A673 (cell line): ENCODE data around the gene UVSSA. TPM values are rescaled to one million over a fixed set of nuclear protein-coding genes. Genes with fewer than 3 reads are reported as not detected.

Source experiments
- BruUV-seq: library from RNA; stranded (reverse); fragments of 400-500 nt; replicated peaks from 2 replicates; lab custom pipeline; 2021; lab: Mats Ljungman, UMichigan
- CTCF ChIA-PET: fragments of 300-600 bp; sonication (Branson Sonifier 250); formaldehyde crosslinking; loops from one replicate; lab custom pipeline; 2022; ENCODE audit warnings: antibody characterized with exemption; lab: Charles Lee
- POLR2A ChIA-PET: fragments of 300-600 bp; sonication (Branson Sonifier 250); formaldehyde crosslinking; loops from one replicate; lab custom pipeline; 2022; ENCODE audit warnings: antibody characterized with exemption; ENCODE audit not compliant: low non-redundant PET; lab: Charles Lee
- DNase-seq: peaks from one replicate; pipeline ENCODE4 v3.0.0-alpha.2; 2015; ENCODE audit warnings: low spot score
- H3K27ac ChIP-seq: fragments of 200-600 bp; sonication (generic); 2 replicates; pipeline ENCODE4 v1.5.1; 2016; ENCODE audit warnings: mixed run types, low read depth, mild to moderate bottlenecking, mixed read lengths, antibody characterized with exemption, low read length; ENCODE audit not compliant: poor library complexity, severe bottlenecking
- H3K27me3 ChIP-seq: fragments of 200-600 bp; sonication (generic); replicated peaks from 2 replicates; pipeline ENCODE4 v1.6.1; 2017; ENCODE audit warnings: mixed run types, low read depth, mild to moderate bottlenecking, mixed read lengths, antibody characterized with exemption, low read length; ENCODE audit not compliant: insufficient read depth, poor library complexity
- H3K36me3 ChIP-seq: fragments of 200-600 bp; sonication (generic); 2 replicates; pipeline ENCODE4 v1.6.1; 2016; ENCODE audit warnings: mixed run types, mild to moderate bottlenecking, mixed read lengths, antibody characterized with exemption, low read length; ENCODE audit not compliant: insufficient read depth, poor library complexity, severe bottlenecking
- H3K4me1 ChIP-seq: fragments of 200-600 bp; sonication (generic); 2 replicates; pipeline ENCODE4 v1.6.1; 2017; ENCODE audit warnings: mixed run types, mild to moderate bottlenecking, mixed read lengths, antibody characterized with exemption, low read length; ENCODE audit not compliant: insufficient read depth, poor library complexity, severe bottlenecking
- H3K4me3 ChIP-seq: fragments of 200-600 bp; sonication (generic); 2 replicates; pipeline ENCODE4 v1.5.1; 2016; ENCODE audit warnings: low read depth, mixed run types, mild to moderate bottlenecking, mixed read lengths, low read length; ENCODE audit not compliant: poor library complexity, severe bottlenecking
- H3K9me3 ChIP-seq: fragments of 200-600 bp; sonication (generic); 2 replicates; pipeline ENCODE4 v1.6.1; 2016; ENCODE audit warnings: mixed run types, low read depth, mild to moderate bottlenecking, mixed read lengths, antibody characterized with exemption, low read length; ENCODE audit not compliant: poor library complexity, severe bottlenecking
- CTCF ChIP-seq: fragments of 300-800, 200-600 bp; sonication (generic); conservative IDR thresholded peaks from 2 replicates; pipeline ENCODE4 v1.5.1; 2017; ENCODE audit warnings: low read depth, mild to moderate bottlenecking, antibody characterized with exemption, low read length, moderate library complexity, mixed read lengths
- EZH2 ChIP-seq: fragments of 200-600 bp; sonication (generic); IDR thresholded peaks from 2 replicates; pipeline ENCODE4 v1.6.1; 2017; ENCODE audit warnings: borderline replicate concordance, low read depth, mild to moderate bottlenecking, mixed read lengths, antibody characterized with exemption, low read length; ENCODE audit not compliant: poor library complexity, severe bottlenecking
- intact Hi-C: fragments of 100-400 bp; cut with micrococcal nuclease; formaldehyde crosslinking; loops from one replicate; pipeline ENCODE4 v1.10.0; 2022; ENCODE audit not compliant: unreplicated experiment
- total RNA-seq: library from RNA; stranded (reverse); gene quantifications from 2 replicates; pipeline ENCODE4 v1.2.3, GENCODE V29; 2021

The UVSSA gene
- total RNA-seq, 1 experiment from 2014 or later = 20.3 TPM

DNA sequence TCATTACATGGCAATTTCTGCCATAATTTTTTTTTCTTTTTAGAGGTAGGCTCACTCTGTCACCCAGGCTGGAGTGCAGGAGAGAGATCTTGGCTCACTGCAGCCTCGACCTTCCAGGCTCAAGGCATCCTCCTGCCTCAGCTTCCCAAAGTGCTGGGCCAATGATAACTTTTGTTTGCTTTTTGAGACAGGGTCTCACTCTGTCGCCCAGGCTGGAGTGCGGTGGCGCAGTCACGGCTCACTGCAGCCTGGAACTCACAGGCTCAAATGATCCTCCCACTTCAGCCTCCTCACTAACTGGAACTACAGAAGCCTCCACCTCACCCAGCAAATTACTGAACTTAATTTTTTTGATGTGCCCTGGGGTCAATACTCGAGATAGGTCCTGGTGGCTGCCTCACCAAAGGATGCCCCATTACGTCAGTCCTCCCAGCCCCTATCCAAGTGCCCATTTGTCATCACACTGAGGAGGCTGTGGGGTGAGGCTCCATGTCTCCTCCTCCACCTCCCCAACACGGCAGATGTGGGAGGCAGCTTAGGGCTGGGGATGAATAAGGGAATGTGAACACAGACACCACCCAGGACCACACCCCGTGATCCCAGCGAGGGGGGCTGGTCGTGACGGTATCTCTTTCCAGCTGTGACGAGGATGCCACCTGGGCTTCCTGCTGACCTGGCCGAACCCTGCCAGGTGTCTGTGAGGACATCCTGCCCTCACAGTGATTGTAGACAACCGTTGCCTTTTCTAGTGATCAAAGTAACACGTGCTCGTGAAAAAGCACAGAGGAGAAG is 71.7 kb downstream of the UVSSA start:
- no peak for DNase-seq

GRCh38 chr4:1419708-1420107 is 72.7 kb downstream of the UVSSA start:
- no peak overlapping the region for H3K4me3 ChIP-seq
- H3K36me3 ChIP-seq = no peaks in the 10 kb centered on the region
- no peaks in the 10 kb centered on the region for H3K4me1 ChIP-seq
- no peaks in the 10 kb centered on the region for H3K9me3 ChIP-seq
- H3K27ac ChIP-seq = no peak overlapping the region
- BruUV-seq = no TSS peak
- ChIA-PET POLR2A (no interaction called here), CTCF (no interaction called here)
- peaks cover 95% of the 10 kb centered on the region for H3K27me3 ChIP-seq
- no peak for TF ChIP-seq CTCF
- no peak for TF ChIP-seq EZH2
- intact Hi-C loops = no loop called here
- DNase-seq = no peak

More for the DNA sequence above, 71.7 kb downstream of the UVSSA start:
- Histone ChIP-seq H3K9me3 (no peaks in the 10 kb centered on the region), H3K27me3 (peaks cover 89% of the 10 kb centered on the region), H3K4me3 (no peak overlapping the region), H3K4me1 (no peaks in the 10 kb centered on the region), H3K27ac (no peak overlapping the region), H3K36me3 (no peaks in the 10 kb centered on the region)
- no TSS peak for BruUV-seq
- POLR2A ChIA-PET = no interaction called here
- intact Hi-C loops = no loop called here
- TF ChIP-seq EZH2 (no peak), CTCF (no peak)
- CTCF ChIA-PET = no interaction called here

DNA sequence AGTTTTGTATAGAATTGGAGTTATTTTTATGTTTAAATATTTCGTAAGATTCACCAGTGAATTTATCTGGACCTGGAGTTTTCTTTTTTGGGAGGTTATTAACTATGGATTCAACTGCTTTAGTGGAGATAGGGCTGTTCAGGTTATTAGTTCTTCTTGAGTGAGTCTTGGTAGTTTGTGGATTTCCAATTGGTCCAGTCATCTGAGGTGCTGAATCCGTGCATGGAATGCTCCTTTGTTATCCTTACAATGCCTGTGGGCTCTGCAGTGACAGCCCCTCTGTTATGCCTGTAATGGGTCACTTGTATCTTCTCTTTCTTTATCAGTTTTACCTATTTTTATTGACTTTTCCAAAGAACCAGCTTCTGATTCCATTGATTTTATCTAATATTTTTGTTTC is 74.6 kb downstream of the UVSSA start:
- BruUV-seq = no TSS peak
- no peaks in the 10 kb centered on the region for H3K4me1 ChIP-seq
- no peak for TF ChIP-seq CTCF
- ChIA-PET CTCF (no interaction called here), POLR2A (no interaction called here)
- no peaks in the 10 kb centered on the region for H3K9me3 ChIP-seq
- no peak overlapping the region for H3K4me3 ChIP-seq
- intact Hi-C loops = no loop called here
- H3K27ac ChIP-seq = no peak overlapping the region
- no peaks in the 10 kb centered on the region for H3K36me3 ChIP-seq
- H3K27me3 ChIP-seq = peaks cover 94% of the 10 kb centered on the region
- DNase-seq = no peak
